NOMO-1 (cell line): Measurements from ENCODE around the gene SFXN2.
"Not testable (repeated sequence)": the region's sequence is repeated elsewhere in the genome, so short reads cannot be mapped to it uniquely, and the experiment has no call there.

Source experiments
- DNase-seq, 2 experiments: peaks; one replicate each; lab custom pipeline; 2025; ENCODE audit not compliant: unreplicated experiment in 2 of 2; lab: John Stamatoyannopoulos, UW

Gene SFXN2

DNA sequence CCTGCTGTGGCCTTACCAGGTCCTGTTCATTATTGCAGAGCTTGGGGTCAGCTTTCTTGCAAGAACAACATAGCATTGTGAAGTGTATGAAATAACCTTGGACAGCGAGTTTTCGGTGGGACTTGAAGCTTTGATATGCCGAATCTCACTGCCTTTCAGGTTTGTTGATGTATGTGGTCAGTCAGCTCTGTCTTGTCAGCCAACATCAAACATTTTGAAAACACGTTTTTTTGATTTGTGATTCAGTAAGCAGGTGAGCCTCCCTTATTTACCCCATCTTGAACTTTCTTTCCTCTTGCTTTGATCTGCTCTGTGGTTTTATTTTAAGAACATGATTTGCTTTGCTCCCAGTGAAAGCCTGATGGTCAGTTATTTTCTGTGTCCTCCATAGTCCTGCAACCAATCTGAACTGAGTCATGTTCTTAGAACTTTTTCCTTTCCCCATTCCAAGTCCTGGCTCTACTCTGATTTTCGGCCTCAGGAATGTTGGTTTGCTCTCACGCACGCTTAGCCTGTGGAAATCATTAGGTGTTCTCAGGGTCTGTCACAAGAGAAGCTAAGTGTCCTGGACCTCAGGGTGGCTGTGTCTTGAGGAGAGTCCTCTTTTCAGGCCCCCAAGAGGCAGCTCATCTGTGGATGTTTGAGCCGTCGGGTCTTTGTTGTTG is 38.0 kb downstream of the SFXN2 start:
- DNase-seq, result no peak

DNA sequence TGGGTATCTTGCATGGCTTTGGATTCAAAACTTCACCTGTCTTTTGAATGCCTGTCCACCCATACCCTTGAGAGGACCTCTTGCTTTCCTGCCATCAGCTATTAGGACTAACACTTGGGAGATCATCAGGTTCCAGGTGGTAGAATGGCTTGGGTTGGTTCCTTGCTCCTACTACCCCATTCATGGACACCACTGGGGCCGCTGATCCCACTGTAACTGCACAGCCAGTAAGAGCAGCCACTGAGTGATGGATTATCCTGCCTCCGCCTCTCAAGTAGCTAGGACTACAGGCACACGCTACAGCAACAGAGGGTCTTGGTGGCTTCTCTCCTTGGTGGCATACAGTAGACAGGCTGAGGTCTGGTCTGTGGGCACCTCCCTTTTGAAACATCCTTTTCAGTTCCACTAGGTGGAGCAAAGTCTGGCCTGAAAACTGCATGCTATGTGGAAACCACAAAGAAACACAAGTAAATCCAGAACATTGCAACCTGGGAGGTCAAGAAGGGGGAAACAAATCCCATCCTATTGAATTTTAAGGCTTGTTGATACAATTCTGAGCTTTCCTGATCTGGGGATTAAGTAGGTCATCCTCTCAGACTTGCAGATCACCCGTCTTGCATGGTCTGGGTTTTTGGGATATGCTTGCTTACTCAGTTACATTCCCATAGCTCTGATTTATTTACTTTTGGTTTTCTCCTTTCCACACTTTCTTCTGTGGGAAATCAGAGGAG is 38.7 kb downstream of the SFXN2 start:
- DNase-seq, result peak; percentile 33 to 70

DNA sequence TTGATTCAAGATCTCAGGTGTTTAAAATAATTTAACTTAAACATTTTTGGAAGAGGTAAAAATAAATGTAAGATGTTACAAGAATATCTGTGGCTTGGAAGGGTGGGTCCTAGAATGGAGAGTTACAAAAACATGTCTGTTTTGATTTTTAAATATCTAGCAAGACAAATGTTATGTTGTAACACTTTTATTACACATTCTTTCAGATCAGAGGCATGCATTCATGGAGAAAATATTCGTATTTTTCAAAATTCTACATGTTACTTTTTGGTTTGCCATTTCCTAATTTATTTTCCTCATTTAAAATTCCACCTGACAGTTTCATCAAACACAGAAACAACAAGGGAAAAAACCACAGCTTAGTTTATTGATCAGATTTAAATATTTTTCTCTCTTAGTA is 39.3 kb downstream of the SFXN2 start:
- DNase-seq, result no peak

DNA sequence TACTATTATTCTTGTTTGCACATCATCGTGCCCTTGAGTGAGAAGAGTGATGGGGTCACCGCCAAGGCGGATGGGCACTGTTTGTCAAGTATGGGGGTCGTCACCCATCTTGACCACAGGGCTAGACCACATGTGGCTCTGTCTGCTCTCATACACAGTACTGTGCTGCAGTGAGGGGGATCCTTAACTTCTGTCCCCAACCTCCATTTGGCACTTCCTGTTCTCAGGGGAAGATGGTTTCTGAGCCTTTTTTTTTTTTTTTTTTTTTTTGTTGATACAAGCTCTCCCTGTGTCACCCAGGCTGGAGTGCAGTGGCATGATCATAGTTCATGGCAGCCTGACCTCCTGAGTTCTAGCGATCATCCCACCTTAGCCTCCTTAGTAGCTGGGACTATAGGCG is 42.9 kb downstream of the SFXN2 start:
- DNase-seq, result no peak

DNA sequence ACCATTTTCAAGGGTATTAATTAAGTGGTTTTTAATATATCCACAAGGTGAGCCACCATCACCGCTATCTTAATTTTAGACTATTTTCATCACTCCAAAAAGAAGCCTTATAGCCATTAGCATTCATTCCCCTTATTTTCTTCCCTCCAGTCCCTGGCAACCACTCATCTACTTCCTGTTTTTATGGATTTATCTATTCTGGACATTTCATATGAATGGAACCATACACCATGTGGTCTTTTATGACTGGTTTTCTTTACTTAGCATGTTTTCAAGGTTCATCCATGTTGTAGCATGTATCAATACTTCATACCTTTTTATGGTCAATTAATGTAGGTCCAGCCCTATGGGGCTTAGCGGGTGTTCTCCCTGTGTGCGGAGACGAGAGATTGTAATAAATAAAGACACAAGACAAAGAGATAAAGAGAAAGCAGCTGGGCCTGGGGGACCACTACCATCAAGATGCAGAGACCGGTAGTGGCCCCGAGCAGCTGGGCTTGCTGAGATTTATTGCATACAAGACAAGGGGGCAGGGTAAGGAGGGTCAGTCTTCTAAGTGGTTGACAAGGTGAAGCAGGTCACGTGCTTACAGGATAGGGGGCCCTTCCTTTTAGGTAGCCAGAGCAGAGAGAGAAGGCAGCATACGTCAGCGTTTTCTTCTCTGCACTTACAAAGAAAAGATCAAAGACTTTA is 44.0 kb downstream of the SFXN2 start:
- DNase-seq, result no peak

DNA sequence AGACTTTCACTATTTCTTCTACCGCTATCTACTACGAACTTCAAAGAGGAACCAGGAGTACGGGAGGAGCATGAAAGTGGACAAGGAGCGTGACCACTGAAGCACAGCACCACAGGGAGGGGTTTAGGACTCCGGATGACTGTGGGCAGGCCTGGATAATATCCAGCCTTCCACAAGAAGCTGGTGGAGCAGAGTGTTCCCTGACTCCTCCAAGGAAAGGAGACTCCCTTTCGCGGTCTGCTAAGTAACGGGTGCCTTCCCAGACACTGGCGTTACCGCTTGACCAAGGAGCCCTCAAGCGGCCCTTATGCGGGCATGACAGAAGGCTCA is 44.5 kb downstream of the SFXN2 start:
- not testable (repeated sequence) for DNase-seq

DNA sequence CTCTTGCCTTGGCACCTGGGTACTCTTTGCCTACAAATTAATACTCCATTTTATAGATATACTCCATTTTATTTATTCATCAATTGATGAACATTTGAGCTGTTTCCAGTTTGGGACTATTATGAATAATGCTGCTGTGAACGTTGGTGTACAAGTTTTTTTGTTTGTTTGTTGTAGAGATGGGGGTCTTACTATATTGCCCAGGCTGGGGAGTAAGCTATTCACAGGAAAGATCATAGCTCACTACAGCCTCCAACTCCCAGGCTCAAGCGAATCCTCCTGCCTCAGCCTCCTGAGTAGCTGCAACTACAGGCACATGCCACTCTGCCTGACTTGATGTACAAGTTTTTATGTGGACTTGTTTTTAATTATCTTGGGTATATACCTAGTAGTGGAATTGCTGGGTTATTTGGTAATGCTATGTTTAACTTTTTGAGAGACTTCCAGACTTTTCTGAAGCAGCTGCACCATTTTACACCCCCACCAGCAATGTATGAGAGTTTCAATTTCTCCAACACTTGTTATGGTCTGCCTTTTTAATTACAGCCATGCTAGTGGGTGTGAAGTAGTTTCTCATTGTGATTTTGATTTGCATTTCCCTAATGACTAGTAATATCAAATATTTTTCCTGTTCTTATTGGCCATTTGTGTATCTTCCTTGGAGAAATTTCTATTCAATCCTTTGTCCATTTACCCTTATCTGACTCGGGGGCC is 45.2 kb downstream of the SFXN2 start:
- no peak for DNase-seq

DNA sequence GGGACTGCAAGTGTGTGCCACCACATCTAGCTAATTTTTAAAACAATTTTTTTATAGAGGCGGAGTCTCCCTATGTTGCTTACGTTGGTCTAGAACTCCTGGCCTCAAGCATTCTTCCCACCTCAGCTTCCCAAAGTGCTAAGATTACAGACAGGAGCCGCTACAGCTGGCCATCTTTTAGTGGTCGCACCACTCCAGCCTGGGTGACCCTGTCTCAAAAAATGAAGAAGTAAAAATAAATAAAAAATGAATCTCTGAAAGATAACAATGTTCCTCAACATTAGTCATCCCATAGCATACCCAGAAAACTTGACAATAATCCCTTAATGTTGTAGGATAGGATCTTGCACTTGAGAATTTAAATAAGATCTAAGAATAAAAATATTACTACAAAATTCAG is 47.5 kb downstream of the SFXN2 start:
- DNase-seq, result no peak

DNA sequence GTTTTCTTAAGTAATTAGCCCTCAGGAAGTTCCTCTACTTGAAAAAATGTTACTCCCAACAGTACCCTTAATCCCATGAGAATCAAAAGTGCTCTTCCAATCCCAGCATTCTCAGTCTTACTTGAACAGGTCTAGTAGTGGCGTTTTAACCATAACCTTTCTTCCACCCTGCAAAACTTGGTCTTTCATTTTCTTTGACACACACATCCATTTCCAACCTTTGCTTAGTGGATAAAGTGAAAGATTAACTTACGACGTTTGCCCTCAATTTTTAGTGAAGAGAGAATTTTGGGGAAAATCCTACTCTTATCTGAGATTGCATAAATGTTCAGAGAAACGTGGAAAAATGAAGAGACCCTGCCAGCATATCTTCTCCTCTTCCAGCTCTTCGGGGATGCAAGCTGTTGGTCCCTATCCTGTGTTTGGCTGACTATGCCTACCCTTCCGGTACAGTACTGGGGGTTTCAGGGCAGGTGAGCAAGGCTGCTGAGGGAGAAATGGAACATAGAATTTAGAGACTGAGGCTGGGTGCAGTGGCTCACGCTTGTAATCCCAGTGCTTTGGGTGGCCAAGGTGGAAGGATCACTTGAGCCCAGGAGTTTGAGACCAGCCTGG is 48.1 kb downstream of the SFXN2 start:
- no peak for DNase-seq

DNA sequence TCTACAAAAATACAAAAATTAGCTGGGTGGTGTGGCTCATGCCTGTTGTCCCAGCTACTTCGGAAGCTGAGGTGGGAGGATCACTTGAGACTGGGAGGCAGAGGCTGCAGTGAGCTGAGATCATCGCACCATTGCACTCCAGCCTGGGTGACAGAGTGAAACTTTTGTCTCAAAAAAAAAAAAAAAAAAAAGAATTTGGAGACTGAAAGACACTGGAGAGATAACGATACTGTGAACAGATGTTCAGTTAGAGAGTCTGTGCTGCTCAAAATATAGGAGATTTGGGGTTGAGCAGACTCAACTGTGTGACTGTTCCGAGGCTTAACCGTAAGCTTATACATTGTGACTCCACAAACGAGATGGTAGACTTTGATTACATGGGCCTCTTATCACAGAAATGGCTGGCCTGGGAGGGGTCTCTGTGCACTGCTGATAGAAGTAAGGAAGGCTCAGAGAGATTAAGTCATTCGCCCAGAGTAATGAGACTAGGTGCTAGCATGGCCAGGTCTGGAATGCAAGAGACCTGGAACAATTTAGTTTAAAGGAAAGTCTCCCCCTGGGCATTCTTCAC is 48.7 kb downstream of the SFXN2 start:
- DNase-seq, result no peak

DNA sequence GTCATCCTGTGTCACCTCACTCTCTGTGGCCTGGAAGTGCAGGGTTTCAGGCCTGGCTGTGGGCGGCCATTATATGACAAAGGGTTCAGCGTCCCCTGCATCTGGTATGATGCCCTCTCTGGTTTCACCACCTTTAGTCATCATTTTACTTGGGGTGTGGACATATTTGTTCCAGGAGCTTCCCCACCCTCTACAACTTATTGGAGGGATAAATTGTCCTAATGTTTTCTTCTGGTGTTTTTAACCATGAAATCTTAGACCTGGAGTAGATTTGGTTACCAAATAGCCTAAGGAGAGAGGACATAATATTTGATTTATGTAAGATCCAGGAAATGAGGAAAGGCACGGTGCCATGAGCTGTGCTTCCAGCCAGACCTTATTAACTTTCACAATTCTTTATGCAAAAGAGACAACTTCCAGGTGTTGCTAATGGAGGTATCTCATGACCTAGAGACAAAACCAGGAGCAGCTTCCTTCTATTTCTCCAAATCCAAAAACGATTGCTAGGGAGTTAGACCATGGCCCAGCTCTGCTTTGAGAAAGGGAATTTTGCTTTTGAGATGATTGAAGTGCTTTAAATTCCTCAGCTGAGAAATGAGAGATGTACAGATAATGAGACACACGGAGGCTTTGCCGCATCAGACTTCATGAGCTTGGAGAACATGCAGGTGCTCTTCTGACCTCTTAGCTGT is 50.2 kb downstream of the SFXN2 start:
- DNase-seq, result no peak

DNA sequence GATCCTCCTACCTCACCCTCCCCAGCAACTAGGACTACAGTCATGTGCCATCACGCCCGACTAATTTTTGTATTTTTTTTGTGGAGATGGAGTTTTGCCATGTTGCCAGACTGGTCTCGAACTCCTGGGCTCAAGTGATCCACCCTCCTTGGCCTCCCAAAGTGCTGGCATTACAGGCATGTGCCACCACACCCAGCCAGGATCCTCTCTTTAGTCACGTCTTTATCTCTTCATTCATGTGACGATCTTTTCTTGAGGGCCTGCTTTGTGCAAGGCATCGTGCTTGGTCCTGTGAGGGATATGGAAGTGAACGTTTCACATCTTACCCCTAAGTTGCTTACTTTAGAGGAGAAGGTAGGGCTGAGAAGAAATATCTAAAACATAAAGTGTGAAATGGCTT is 50.9 kb downstream of the SFXN2 start:
- DNase-seq, result no peak

DNA sequence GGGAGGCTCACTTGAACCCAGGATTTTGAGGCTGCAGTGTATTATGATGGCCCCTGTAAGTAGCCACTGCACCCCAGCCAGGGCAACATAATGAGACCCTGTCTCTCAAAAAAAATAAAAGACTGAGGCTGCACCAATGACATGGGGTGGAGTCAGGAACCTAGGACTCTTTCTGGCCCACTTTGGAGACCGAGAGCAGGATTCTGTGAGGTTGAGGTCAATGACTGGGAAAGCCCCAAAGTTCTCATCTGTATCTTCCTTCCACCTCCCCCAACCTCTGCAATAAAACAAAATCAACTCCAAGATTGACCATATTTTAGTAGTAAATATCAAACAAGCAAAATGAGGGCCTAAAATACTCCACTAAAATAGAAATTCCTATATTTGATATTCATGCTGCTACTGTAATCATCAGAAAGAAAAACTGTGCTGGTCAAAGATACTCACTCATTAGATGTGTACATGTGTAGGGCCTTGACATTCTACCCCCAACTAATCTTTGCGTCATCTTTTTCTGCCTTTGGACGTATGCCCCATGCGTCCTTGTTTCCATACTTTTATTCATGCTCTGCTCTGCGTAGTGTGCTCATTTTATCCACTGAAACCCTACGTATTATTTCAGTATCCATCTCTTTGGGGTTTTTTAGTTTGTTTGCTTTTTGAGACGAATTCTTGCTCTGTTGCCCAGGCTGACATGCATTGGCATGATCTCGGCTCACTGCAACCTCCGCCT is 53.2 kb downstream of the SFXN2 start:
- no peak for DNase-seq

DNA sequence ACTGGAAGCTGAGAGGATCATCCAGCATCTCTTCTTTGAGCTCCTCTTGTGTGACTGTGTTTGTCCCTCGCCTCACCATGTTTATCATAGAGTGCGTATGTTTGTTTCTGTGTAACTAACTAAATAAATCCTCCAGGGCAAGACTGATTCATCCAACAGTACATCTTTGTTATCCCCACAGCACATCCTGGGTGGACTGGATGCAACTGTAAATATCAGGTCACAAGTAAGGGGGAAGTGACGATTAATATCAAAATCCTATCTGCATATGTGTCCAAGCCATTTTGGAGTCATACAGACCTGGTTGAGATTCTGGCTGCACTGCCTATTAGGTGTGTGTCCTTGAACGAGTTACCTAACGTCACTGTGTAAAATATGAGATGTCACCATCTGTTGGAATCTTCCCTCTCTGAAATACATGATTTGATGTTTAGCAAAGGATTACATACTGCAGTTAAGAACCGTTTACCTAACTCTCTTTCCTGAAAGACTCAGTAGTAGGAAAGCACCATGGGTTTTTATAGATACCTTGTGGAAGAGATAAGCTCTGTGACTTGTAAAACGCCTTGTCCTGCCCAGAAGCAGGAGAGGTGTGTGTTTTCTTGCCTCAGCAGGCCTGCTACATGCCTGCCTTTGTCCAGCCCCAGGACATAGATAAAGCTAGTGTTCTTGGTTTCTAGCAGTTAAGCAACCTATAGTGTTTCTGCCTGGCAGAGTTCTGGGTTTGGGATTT is 55.1 kb downstream of the SFXN2 start:
- DNase-seq, result no peak

DNA sequence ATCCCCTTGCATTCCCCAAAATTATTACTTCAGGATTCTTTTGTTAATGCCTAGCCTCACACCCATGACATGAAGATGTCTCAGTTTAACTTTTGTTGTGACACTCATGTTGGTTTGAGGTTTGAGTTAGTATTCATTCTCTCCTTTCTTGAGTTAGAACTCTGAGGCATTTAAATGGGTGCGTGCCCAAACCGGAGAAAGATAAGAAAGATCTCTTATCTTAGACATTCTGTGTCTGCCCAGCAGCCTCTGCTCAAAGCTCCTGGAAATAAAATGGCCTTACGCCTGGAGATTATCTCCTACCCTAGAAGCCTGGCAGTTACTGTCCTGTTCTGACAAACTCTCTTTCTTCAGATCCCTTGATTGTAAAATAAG is 55.7 kb downstream of the SFXN2 start:
- no peak for DNase-seq

DNA sequence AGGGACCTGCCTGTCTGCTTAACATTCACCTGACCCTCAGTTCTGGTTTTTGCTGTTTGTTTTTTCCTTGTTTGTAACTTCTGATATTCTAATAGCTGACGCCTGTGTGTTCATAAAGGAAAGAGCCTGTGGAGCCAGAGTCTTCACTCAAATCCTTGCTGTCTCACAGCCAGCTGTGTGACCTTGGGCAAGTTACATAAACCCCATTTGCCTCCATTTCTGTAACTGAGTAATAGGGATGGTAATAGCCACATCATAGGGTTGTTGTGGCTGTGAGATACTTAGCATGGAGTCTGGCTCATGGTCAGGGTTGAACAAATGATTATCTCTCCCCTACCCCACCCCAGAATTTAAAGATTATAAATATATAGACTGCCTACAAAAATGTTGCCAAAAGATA is 56.4 kb downstream of the SFXN2 start:
- DNase-seq, result no peak

DNA sequence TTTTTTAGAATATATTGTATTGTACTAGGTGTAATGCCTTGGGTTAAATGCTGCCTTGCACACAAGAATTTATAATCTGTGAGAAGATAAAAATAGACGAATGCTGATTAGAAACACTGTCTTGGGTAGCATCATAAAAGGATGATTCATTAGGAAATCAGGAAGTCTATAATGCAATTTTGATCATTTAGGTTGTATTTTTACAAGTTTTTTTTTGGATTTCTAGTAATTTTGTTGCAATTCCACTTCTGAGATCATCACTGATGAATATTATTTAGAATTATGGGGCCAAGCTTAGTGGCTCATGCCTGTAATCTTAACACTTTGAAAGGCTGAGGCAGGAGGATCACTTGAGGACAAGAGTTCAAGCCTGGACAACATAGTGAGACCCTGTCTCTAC is 58.9 kb downstream of the SFXN2 start:
- no peak for DNase-seq

DNA sequence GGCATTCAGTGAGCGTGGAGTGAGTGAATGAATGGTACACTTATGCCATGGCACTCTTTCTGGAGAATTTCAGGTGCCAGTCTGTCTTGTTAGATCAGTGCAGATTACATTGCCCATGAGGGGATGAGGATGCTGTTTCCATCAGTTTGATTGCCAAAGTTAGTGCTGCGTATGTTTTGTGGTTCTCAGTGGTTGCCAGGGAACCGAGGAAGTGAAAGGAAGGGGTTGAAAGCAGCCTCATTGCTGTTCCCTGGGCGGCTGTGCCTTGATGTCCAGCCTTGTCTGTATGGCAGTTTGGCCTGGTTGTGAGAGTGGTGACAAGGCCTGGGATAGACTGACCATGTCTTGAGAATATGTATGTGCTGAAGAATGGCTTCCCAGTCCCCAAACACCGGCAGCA is 59.5 kb downstream of the SFXN2 start:
- DNase-seq, result peak; percentile 41 to 51
